ENCODE data around the gene SFT2D1.

DNA sequence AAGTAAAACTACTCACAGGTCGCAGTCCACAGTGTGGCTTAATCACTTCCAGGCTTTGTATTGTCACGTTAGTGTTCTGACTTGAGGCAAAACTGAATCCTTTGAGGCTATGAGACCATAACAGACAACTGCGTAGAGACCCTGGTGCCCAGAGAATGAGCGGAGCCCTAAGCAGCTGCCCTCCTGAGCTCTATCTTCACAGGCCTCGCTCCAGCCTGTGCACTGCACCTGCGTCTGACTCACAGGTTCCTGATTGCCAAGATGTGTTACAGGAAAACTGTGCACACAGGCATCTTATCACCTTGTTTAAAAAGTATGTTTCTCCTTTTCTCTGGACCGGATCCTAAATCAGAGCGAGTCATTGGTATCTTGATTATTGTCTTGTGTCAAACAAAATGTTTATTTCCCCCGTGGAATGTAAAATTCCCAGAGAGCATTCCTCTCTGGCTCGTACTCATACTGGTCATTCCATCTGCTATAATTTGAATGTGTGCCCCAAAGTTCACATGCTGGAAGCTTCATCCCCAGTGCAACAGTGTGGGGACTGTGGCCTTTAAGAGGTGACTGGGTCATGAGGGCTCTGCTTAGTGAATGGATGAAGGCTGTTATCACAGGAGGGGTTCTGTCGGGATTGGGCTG, 59.8 kb downstream of the SFT2D1 start:
- TF ChIP-seq, protein P1, sequence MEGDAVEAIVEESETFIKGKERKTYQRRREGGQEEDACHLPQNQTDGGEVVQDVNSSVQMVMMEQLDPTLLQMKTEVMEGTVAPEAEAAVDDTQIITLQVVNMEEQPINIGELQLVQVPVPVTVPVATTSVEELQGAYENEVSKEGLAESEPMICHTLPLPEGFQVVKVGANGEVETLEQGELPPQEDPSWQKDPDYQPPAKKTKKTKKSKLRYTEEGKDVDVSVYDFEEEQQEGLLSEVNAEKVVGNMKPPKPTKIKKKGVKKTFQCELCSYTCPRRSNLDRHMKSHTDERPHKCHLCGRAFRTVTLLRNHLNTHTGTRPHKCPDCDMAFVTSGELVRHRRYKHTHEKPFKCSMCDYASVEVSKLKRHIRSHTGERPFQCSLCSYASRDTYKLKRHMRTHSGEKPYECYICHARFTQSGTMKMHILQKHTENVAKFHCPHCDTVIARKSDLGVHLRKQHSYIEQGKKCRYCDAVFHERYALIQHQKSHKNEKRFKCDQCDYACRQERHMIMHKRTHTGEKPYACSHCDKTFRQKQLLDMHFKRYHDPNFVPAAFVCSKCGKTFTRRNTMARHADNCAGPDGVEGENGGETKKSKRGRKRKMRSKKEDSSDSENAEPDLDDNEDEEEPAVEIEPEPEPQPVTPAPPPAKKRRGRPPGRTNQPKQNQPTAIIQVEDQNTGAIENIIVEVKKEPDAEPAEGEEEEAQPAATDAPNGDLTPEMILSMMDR (IDR thresholded peaks at IDR 0.05): no peak
- no peak for TF ChIP-seq POLR2A (IDR thresholded peaks at IDR 0.05)

Measured in testis (tissue), 2 donors.